NCI-H345 (cell line): ENCODE measurements around the gene MAGI2.

Source experiments
- DNase-seq: peaks from one replicate; lab custom pipeline; 2025; lab: John Stamatoyannopoulos, UW

MAGI2 gene

DNA sequence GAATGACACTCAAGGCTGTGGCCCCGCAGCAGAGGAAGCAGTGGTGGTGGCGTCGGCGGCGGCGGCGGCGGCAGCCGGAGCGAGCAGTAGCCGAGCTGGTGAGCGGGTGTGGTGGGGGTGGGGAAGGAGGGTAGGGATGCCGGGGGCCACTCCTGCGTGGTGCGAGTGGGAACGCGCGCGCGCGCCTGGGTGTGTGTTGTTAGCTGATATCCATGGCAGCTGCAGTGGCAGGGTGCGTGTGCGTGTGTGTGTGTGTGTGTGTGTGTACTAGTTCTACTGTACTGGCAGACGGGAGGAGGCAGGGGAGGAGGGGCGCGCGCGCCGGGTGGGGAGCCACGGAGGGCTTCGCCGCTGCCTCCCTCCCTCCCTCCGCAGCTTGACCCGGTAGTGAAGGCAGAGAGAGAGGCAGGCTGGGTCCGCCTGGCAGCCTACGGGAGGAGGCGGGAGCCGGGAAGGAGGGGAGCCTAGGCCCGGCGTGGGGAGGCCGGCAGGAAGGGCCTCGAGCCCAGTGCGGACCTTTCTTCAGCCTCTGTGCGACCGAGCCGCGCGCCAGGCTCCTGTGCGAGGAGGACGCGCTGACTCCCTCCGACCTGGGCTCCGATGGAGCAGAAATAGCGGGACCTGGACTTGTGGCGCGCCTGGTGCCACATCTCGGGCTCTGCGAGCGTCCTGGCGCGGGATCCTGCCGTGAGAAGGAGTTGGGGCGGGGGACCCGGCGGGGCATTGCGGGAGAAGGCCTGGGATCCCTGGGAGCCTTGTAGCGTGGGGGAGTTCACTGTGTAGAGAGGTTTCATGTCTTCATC is at the start of gene MAGI2:
TSS of gene MAGI2 (minus strand) at position 110 of the 803 bp plus-strand sequence. CDS start 347 bp downstream, outside the sequence.
- DNase-seq: no peak

- no peak for DNase-seq
Observed at GRCh38 chr7:79502151-79502550, 48.7 kb upstream of the MAGI2 start.

GRCh38 chr7:79500759-79501158 is 47.3 kb upstream of the MAGI2 start:
- no peak for DNase-seq

DNA sequence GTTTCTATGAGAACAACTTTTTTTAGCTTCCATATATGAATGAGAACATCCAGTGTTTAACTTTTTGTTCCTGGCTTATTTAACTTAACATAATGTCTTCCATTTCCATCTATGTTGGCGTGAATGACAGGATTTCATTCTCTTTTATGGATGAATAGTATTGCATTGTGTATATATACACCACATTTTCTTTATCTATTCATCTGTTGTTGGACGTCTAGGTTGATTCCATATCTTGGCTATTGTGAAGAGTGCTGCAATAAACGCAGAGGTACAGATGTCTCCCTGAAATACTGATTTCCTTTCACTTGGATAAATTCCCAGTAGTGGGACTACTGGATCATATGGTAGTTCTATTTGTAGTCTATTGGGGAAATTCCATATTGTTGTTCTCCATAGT is 44.3 kb upstream of the MAGI2 start:
- DNase-seq: no peak

GRCh38 chr7:79495544-79496272 is 42.2 kb upstream of the MAGI2 start:
- no peak for DNase-seq

- DNase-seq: no peak
Observed at GRCh38 chr7:79494046-79494445, 40.6 kb upstream of the MAGI2 start.

DNA sequence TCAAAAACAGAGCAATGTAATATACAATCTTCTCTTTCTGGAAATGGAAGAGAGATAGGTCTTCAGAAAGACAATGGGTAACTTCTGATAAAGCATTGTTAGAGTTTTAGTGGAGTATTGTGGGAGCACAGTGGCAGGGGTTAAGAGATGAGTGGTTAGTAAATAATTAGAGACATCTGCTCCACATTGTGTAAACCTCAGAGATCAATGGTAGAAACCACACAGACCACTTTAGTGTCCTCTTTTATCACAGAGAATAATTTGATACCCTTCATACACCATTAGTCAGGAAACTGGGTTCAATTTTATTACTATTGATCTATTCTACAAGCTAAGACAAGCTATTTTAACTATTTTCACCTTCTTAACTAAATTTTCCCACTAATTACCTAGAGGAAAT is 35.9 kb upstream of the MAGI2 start:
- DNase-seq: peak; percentile 65

DNA sequence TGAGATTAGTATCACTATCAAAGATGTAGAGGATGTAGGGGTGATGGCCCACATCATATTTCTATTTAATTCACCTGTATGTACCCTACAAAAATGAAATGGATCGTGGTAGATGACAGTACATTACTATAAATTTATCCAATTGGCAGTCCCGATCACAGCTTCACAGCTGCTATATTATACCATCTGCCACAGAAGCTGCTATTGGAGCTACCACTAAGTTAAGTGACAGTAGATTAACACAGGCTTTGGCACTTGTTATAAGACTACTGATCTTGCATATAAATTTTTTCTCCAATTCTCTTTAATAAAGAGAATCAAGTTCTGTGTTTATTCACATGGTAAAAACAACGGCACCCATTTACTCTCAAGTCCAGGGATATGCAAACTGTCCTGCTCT is 24.9 kb upstream of the MAGI2 start:
- no peak for DNase-seq

- no peak for DNase-seq
Observed at GRCh38 chr7:79475455-79475854, 22.0 kb upstream of the MAGI2 start.

DNA sequence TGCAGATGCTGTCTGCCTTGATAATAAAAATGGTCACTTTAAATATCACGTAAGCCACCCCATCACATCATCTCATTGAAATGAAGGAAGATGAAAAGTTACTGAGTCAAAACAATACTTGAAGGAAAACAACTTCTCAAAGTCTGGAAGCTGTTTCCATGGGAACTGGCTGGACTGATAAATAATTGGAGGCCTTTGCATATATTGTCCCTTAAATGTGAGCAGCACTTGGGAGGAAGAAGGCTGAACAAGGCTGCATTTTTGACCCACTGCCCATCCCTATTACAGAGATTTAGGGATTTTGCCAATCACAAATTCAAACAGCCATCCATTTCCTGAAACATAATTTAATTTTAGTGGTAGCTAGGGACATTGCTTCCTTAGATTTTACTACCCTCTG is 18.2 kb upstream of the MAGI2 start:
- DNase-seq: no peak

DNA sequence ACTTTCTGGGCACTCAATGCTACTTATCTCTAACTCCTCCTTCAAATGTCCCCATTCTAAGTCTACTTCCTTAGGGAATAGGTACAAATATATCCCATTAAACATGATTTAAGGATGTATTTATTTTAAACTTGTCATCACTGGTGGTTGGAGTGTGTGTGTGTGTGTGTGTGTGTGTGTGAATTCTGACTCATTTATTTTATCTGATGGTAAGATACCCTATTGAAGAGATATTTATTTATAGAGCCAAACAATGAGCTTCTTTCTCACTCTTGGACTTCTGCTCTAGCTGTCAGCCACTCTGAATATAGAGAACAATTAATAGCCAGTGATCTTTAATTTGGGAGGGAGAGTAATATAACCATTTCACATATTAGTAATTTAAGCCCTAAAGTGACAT is 17.8 kb upstream of the MAGI2 start:
- DNase-seq: no peak

DNA sequence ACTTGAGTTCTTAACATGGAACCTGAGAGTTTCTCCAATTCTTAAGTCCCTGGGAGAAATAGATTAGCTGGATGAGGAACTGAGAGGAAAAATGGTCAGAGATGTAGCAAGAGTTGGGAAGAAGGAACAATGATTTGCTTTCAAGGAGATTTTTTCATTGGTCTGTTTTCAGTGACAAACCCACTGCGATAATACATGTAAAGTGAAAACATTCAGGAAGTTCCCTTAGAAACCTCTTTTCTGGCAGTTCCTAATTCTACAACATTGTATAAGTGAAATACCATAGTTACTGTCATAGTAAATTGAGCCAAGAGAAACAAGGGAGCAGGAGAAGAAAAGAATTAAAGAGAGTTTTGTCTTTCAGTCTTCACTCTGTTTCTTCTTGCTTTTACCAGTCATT is 12.1 kb upstream of the MAGI2 start:
- no peak for DNase-seq

DNA sequence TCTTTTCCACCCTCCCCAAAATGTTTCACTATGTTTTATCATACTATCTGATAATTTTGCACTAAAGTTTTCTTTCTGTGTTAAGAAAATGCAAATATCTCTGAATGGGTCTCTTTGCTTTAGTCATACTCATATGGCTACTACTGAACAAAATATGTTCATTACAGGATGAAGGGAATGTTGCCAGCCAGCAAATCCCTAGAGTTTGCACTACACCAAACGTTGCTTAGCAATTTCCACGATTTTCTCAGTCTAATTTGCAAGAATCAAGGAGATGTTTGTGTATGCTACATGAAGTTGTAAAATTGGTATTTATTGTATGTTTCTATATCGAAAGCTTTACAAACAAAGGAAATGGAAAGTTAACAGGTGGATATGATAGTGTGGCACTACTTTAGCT is 10.6 kb upstream of the MAGI2 start:
- no peak for DNase-seq

- DNase-seq: no peak
Observed at GRCh38 chr7:79462390-79462789, 8.9 kb upstream of the MAGI2 start.

DNA sequence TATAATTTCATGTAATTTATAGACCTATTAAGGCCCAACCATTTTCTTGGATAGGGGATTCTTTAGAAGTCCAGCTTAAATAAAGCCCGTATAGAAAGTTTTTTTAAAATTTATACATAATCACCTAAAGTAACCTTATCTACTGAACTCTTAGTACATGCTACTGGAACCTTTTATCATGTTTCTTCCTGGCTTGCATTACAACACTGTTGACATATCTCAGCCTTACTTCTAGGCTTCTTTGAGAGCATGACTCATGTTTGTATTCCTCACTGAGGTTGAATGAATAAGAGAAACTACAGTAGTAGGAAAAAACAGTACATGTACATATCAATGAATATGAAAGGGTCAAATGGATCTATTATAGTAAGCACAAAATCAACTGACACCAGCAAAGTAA is 8.2 kb upstream of the MAGI2 start:
- DNase-seq: no peak

- no peak for DNase-seq
Observed at GRCh38 chr7:79459381-79459780, 5.9 kb upstream of the MAGI2 start.

GRCh38 chr7:79458796-79459195 is 5.3 kb upstream of the MAGI2 start:
- DNase-seq: no peak

DNA sequence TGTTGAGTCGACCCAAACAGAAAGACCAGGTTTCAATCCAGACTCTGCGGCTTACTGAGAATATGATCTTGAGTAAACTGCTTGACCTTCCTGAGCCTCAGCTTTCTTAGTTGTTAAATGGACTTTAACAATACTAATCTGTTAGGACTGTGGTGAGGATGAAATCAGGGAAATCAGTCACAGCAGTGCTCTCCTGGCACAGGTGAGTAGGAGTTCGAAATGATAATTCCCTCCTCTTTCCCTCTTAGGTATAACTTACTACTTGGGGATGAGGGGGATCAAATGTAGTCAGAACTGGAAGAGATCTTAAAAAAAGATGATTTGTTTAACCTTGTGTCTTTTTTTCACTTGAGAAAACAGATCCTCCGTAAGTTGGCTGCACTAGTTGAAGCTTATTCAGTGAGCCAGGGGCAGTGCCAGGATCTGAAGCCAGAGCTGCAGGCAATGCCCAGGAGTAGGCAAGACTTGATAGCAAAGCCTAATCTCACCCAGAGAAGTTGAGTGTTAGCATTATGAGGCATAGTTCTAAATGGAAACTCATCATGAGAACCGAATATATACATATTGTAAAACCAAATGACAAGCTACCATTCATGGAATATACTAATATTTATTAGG is 1.8 kb upstream of the MAGI2 start:
- DNase-seq: no peak

DNA sequence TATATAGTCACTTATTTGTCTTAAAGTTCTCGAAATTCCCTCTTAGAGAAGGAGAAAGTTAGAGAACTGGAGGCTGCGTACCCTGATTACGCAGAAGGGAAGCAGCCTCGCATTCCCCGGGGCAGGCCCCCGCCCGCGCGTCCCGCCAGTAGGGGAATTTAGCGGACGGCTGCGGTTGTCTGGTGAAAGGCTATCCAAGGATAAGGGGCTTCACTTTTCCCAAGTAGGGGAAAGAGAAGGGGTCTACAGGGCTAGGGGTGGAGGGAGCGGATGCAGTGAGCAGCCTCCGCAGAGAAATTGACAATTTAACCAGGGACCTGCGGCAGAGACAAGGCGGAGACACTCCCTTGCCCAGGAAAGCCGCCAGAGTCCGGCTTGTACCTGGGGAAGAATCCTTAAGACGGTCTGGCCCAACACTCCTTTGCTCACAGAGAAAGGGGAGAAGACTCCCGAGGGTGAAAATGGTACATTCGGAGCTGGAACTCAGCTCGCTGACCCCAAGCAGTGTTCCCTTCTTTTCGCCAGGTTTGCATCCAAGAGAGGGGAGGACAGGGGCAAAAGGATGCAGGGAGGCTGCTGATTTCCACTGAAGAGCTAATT is 994 bp upstream of the MAGI2 start:
- no peak for DNase-seq

- DNase-seq: no peak
Observed at GRCh38 chr7:79453266-79453557, 255 bp downstream of the MAGI2 start.

GRCh38 chr7:79452495-79453265 is 787 bp downstream of the MAGI2 start:
- peak; percentile 23 for DNase-seq

GRCh38 chr7:79452032-79452494 is 1.4 kb downstream of the MAGI2 start:
- peak; percentile 82 for DNase-seq
